Neural cell (in vitro differentiated cells): Measurements from ENCODE around the gene TRAPPC5. TPM values are rescaled to one million over a fixed set of nuclear protein-coding genes. Genes with fewer than 3 reads are reported as not detected.

ENCODE experiments used
- H2AFZ ChIP-seq: fragments of 200-600, 300-800 bp; sonication (generic), shearing (Covaris generic); 2 replicates; pipeline ENCODE4 v1.6.0; 2014; ENCODE audit warnings: low read depth, mild to moderate bottlenecking, antibody characterized with exemption, low read length, moderate library complexity
- H3F3A ChIP-seq: fragments of 200-600 bp; shearing (Covaris generic); 2 replicates; pipeline ENCODE4 v1.6.1; 2016; ENCODE audit warnings: mild to moderate bottlenecking, moderate library complexity, mixed read lengths, antibody characterized with exemption, low read length; ENCODE audit not compliant: insufficient read depth, poor library complexity, severe bottlenecking
- H3K27ac ChIP-seq: fragments of 200-600, 300-800 bp; sonication (generic), shearing (Covaris generic); 2 replicates; pipeline ENCODE4 v1.5.1; 2014; ENCODE audit warnings: mild to moderate bottlenecking, low read length, moderate library complexity
- H3K27me3 ChIP-seq: fragments of 300-800, 200-600 bp; sonication (generic), shearing (Covaris generic); 2 replicates; pipeline ENCODE4 v1.6.0; 2014; ENCODE audit warnings: mild to moderate bottlenecking, low read depth, low read length, moderate library complexity; ENCODE audit not compliant: insufficient read depth
- H3K36me3 ChIP-seq: fragments of 300-800, 200-600 bp; sonication (generic), shearing (Covaris generic); 2 replicates; pipeline ENCODE4 v1.5.1; 2014; ENCODE audit warnings: mild to moderate bottlenecking, antibody characterized with exemption, low read length, moderate library complexity; ENCODE audit not compliant: insufficient read depth
- H3K4me2 ChIP-seq: fragments of 300-800, 200-600 bp; sonication (generic), shearing (Covaris generic); 2 replicates; pipeline ENCODE4 v1.6.0; 2014; ENCODE audit warnings: mild to moderate bottlenecking, low read length
- H3K4me3 ChIP-seq: fragments of 300-800, 200-600 bp; sonication (generic), shearing (Covaris generic); 2 replicates; pipeline ENCODE4 v1.5.1; 2014; ENCODE audit warnings: mild to moderate bottlenecking, low read length, moderate library complexity
- H3K79me2 ChIP-seq: fragments of 200-600 bp; shearing (Covaris generic); replicated peaks from 2 replicates; pipeline ENCODE4 v1.6.0; 2014; ENCODE audit warnings: mild to moderate bottlenecking, low read length, moderate library complexity; ENCODE audit not compliant: insufficient read depth
- H3K9ac ChIP-seq: fragments of 300-800, 200-600 bp; sonication (generic), shearing (Covaris generic); 2 replicates; pipeline ENCODE4 v1.6.1; 2016; ENCODE audit warnings: mild to moderate bottlenecking, low read length, mixed read lengths
- H3K9me2 ChIP-seq: fragments of 200-600 bp; shearing (Covaris generic); 2 replicates; pipeline ENCODE4 v1.6.1; 2016; ENCODE audit warnings: mild to moderate bottlenecking, low read length, mixed read lengths; ENCODE audit not compliant: insufficient read depth
- H3K9me3 ChIP-seq: fragments of 200-600, 300-800 bp; sonication (generic), shearing (Covaris generic); 2 replicates; pipeline ENCODE4 v1.6.1; 2016; ENCODE audit warnings: mild to moderate bottlenecking, mixed run types, low read length, moderate library complexity, mixed read lengths
- H4K20me1 ChIP-seq: fragments of 200-600 bp; shearing (Covaris generic); 2 replicates; pipeline ENCODE4 v1.6.1; 2016; ENCODE audit warnings: mild to moderate bottlenecking, mixed run types; ENCODE audit not compliant: insufficient read depth
- EP300 ChIP-seq: fragments of 450-650 bp; conservative IDR thresholded peaks from 2 replicates; pipeline ENCODE4 v1.6.1; 2014; ENCODE audit warnings: antibody characterized with exemption, mild to moderate bottlenecking, moderate library complexity; ENCODE audit not compliant: poor library complexity, severe bottlenecking
- EZH2 ChIP-seq: fragments of 200-600, 300-800 bp; shearing (Covaris generic), sonication (generic); IDR thresholded peaks from 2 replicates; pipeline ENCODE4 v1.6.1; 2014; ENCODE audit warnings: antibody characterized with exemption, low read length, borderline replicate concordance, mild to moderate bottlenecking; ENCODE audit not compliant: insufficient read depth, poor library complexity, severe bottlenecking
- MXI1 ChIP-seq: fragments of 450-650 bp; conservative IDR thresholded peaks from 2 replicates; pipeline ENCODE4 v1.6.1; 2014; ENCODE audit warnings: antibody characterized with exemption, mild to moderate bottlenecking; ENCODE audit not compliant: poor library complexity, severe bottlenecking
- POLR2AphosphoS5 ChIP-seq: IDR thresholded peaks from 2 replicates; pipeline ENCODE4 v1.6.1; 2012
- RAD21 ChIP-seq: fragments of 450-650 bp; conservative IDR thresholded peaks from 2 replicates; pipeline ENCODE4 v1.6.1; 2014; ENCODE audit warnings: antibody characterized with exemption, mild to moderate bottlenecking, moderate library complexity
- SMC3 ChIP-seq: fragments of 450-650 bp; conservative IDR thresholded peaks from 2 replicates; pipeline ENCODE4 v1.6.1; 2014; ENCODE audit warnings: antibody characterized with exemption, mild to moderate bottlenecking, moderate library complexity; ENCODE audit not compliant: poor library complexity
- TAF1 ChIP-seq: IDR thresholded peaks from 2 replicates; pipeline ENCODE4 v1.6.1; 2012; ENCODE audit warnings: low read depth
- polyA plus RNA-seq: library from polyadenylated mRNA; depleted of rRNA; stranded (reverse); fragments of >200 nt; gene quantifications from 2 replicates; pipeline ENCODE4 v1.2.3, GENCODE V29; 2014
- TF ChIP-seq, protein P1 (sequence below): IDR thresholded peaks from 2 replicates; pipeline ENCODE4 v1.6.1; 2012; ENCODE audit warnings: borderline replicate concordance
- TF ChIP-seq, protein P2 (sequence below): fragments of 450-650 bp; IDR thresholded peaks from 2 replicates; pipeline ENCODE4 v1.5.1; 2014; ENCODE audit warnings: antibody characterized with exemption, mild to moderate bottlenecking, moderate library complexity; ENCODE audit not compliant: poor library complexity, severe bottlenecking

The TRAPPC5 gene
- polyA plus RNA-seq, 1 donor from 2014 or later, result 88.5 TPM

GRCh38 chr19:7699003-7699402 lies 18.4 kb downstream of the TRAPPC5 start:
- H3K36me3 ChIP-seq, result no peaks in the 10 kb centered on the region
- no peak overlapping the region for H3K27ac ChIP-seq
- H3K4me3 ChIP-seq, result no peak overlapping the region
- H3K27me3 ChIP-seq, result no peaks in the 10 kb centered on the region
- no peaks in the 10 kb centered on the region for H3K79me2 ChIP-seq
- H3K9ac ChIP-seq, result no peak overlapping the region
- no peaks in the 10 kb centered on the region for H3K9me3 ChIP-seq
- H2AFZ ChIP-seq, result no peak overlapping the region
- no peaks in the 10 kb centered on the region for H3K9me2 ChIP-seq
- no peaks in the 10 kb centered on the region for H3F3A ChIP-seq
- TF ChIP-seq EZH2, result no peak
- TF ChIP-seq RAD21, result no peak
- TF ChIP-seq, protein P1, sequence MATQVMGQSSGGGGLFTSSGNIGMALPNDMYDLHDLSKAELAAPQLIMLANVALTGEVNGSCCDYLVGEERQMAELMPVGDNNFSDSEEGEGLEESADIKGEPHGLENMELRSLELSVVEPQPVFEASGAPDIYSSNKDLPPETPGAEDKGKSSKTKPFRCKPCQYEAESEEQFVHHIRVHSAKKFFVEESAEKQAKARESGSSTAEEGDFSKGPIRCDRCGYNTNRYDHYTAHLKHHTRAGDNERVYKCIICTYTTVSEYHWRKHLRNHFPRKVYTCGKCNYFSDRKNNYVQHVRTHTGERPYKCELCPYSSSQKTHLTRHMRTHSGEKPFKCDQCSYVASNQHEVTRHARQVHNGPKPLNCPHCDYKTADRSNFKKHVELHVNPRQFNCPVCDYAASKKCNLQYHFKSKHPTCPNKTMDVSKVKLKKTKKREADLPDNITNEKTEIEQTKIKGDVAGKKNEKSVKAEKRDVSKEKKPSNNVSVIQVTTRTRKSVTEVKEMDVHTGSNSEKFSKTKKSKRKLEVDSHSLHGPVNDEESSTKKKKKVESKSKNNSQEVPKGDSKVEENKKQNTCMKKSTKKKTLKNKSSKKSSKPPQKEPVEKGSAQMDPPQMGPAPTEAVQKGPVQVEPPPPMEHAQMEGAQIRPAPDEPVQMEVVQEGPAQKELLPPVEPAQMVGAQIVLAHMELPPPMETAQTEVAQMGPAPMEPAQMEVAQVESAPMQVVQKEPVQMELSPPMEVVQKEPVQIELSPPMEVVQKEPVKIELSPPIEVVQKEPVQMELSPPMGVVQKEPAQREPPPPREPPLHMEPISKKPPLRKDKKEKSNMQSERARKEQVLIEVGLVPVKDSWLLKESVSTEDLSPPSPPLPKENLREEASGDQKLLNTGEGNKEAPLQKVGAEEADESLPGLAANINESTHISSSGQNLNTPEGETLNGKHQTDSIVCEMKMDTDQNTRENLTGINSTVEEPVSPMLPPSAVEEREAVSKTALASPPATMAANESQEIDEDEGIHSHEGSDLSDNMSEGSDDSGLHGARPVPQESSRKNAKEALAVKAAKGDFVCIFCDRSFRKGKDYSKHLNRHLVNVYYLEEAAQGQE, result no peak
- no peak for TF ChIP-seq POLR2AphosphoS5
- TF ChIP-seq, protein P2, sequence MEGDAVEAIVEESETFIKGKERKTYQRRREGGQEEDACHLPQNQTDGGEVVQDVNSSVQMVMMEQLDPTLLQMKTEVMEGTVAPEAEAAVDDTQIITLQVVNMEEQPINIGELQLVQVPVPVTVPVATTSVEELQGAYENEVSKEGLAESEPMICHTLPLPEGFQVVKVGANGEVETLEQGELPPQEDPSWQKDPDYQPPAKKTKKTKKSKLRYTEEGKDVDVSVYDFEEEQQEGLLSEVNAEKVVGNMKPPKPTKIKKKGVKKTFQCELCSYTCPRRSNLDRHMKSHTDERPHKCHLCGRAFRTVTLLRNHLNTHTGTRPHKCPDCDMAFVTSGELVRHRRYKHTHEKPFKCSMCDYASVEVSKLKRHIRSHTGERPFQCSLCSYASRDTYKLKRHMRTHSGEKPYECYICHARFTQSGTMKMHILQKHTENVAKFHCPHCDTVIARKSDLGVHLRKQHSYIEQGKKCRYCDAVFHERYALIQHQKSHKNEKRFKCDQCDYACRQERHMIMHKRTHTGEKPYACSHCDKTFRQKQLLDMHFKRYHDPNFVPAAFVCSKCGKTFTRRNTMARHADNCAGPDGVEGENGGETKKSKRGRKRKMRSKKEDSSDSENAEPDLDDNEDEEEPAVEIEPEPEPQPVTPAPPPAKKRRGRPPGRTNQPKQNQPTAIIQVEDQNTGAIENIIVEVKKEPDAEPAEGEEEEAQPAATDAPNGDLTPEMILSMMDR, result no peak
- no peak for TF ChIP-seq EP300
- no peak for TF ChIP-seq MXI1
- no peak for TF ChIP-seq TAF1
- TF ChIP-seq SMC3, result no peak
- no peak overlapping the region for H3K4me2 ChIP-seq
- no peaks in the 10 kb centered on the region for H4K20me1 ChIP-seq

- no peaks in the 10 kb centered on the region for H3F3A ChIP-seq
- H3K9me2 ChIP-seq, result no peaks in the 10 kb centered on the region
- no peak overlapping the region for H3K27ac ChIP-seq
- H3K36me3 ChIP-seq, result no peaks in the 10 kb centered on the region
- TF ChIP-seq POLR2AphosphoS5 (no peak), EP300 (no peak), MXI1 (no peak), EZH2 (no peak), RAD21 (no peak), SMC3 (no peak)
- TF ChIP-seq, protein P2, result no peak
- TF ChIP-seq, protein P1, result no peak
- H3K9me3 ChIP-seq, result no peaks in the 10 kb centered on the region
- H3K4me2 ChIP-seq, result no peak overlapping the region
- no peak overlapping the region for H2AFZ ChIP-seq
- no peaks in the 10 kb centered on the region for H4K20me1 ChIP-seq
- H3K9ac ChIP-seq, result no peak overlapping the region
- H3K27me3 ChIP-seq, result no peaks in the 10 kb centered on the region
- H3K79me2 ChIP-seq, result no peaks in the 10 kb centered on the region
- no peak overlapping the region for H3K4me3 ChIP-seq
These were observed 19.1 kb downstream of the TRAPPC5 start for GRCh38 chr19:7699417-7700401.
